ENCODE measurements around the gene TPRN.

- TF ChIP-seq CTCF (IDR thresholded peaks at IDR 0.05; ENCODE audit: low read depth, low read length) (no peak), POLR2A (IDR thresholded peaks at IDR 0.05; ENCODE audit: extremely low read depth, insufficient read length) (no peak), MAX (IDR thresholded peaks at IDR 0.05; ENCODE audit: low read depth, low read length) (no peak)
Observed at GRCh38 chr9:137221095-137221505, 20.6 kb upstream of the TPRN start.
